ENCODE results near the gene NDUFA6. TPM values are rescaled to one million over a fixed set of nuclear protein-coding genes. Genes with fewer than 3 reads are reported as not detected.
A peak's percentile ranks its signal among the peaks of the same experiment; 100 is the strongest.

Gene NDUFA6
- total and polyA plus RNA-seq, 10 donors = 31.1 to 73.8 (median 38.7) TPM

DNA sequence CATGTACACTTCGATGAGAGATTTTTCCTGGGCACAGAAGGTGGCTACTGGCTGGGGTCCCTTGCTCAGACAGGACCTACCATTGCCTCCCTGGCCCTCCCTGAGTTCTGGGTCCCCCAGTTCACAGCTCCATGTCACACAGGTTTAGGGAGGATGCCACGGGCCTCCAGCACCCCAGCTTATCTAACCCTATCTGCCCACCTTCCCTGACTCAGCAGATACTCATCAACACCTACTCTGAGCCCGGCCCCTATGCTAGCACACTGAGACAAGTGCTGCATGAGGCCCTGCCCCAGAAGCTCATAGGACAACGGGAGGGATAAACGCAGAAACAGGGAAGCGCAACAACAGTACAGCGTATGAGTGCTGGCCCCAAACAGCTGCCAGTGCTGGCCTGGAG, 29.5 kb downstream of the NDUFA6 start:
- H3K27ac ChIP-seq = no peak overlapping the region
- no peaks in the 10 kb centered on the region for H3K4me1 ChIP-seq
- H3K36me3 ChIP-seq = peaks cover 5 to 82% (median 55%) of the 10 kb centered on the region in 6 donors
- intact Hi-C loops (cut with DNase I; ENCODE audit: low total_unique reads) = no loop called here
- TF ChIP-seq POLR2AphosphoS5 (IDR thresholded peaks at IDR 0.05) (no peak), CTCF (IDR thresholded peaks at IDR 0.05 in 8 of 11, conservative IDR thresholded peaks at IDR 0.05 in 3 of 11) (no peak), POLR2A (IDR thresholded peaks at IDR 0.05) (no peak)
- peaks cover 0 to 24% (median 15%) of the 10 kb centered on the region in 8 donors for H3K9me3 ChIP-seq
- peak; percentile 38 for DNase-seq
- H3K4me3 ChIP-seq = no peak overlapping the region
- H3K27me3 ChIP-seq (replicated peaks in 1 of 7) = no peaks in the 10 kb centered on the region
- 91 to 97% (median 93%) methylated on average over 7 of the region's 7 CpGs for WGBS, 5 donors

DNA sequence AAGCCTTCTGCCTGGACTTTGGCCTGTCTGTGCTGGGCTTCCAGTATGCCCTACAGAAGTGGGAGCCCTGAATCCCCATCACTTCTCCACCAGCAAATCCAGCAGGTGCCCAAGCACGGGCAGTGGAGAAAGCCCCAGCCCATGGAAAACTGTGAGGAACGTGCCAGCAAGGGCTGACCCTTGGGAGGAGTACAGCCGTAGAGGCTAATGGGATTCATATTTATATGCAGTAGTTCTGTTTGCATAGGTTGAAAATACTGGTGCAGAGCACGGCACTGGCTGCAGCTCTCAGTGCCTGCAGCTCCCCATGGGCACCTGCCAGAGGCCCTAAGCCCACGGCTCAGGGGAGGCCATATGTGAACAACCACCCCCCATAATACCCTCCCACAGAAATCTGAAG, 30.1 kb downstream of the NDUFA6 start:
- TF ChIP-seq POLR2AphosphoS5 (IDR thresholded peaks at IDR 0.05) (no peak), POLR2A (IDR thresholded peaks at IDR 0.05) (no peak), CTCF (IDR thresholded peaks at IDR 0.05 in 8 of 11, conservative IDR thresholded peaks at IDR 0.05 in 3 of 11) (no peak)
- peak; percentile 47 for DNase-seq
- no peaks in the 10 kb centered on the region for H3K4me1 ChIP-seq
- H3K36me3 ChIP-seq = peaks cover 5 to 77% (median 50%) of the 10 kb centered on the region in 6 donors
- H3K27me3 ChIP-seq (replicated peaks in 1 of 7) = no peaks in the 10 kb centered on the region
- no peak overlapping the region for H3K27ac ChIP-seq
- H3K4me3 ChIP-seq = no peak overlapping the region
- WGBS, 5 donors = 94 to 98% (median 94%) methylated on average over 5 of the region's 5 CpGs
- H3K9me3 ChIP-seq = peaks cover 0 to 24% (median 16%) of the 10 kb centered on the region in 8 donors
- intact Hi-C loops (cut with DNase I; ENCODE audit: low total_unique reads) = no loop called here

DNA sequence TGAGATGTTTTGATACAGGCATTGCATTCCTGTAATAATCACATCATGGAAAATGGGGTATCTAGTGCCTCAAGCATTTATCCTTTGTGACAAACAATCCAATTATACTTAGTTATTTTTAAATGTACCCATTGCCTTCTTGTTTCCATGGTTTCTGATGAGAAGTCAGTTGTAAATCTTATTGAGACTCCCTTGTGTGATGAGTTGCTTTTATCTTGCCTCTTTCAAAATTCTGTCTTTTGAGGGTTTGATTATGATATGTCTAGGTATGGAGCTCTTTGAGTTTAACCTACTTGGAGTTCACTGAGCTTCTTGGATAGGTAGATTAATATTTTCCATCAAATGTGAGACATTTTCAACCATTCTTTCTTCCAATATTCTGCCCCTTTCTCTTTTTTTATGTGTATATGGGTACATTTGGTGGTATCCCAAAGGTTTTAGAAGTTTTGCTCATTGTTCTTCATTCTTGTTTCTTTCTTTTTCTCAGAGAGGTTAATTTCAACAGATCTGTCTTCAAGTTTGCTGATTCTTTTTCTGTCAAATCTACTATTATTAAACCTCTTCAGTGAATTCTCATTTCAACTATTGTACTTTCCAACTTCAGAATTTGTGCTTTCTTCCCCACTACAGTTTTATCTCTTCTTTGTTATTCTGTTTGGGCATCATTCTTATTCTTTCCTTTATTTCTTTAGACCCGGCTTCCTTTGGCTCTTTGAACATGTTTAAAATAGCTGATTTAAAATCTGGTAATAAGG, 33.6 kb downstream of the NDUFA6 start:
- H3K36me3 ChIP-seq = peaks cover 5 to 41% (median 35%) of the 10 kb centered on the region in 6 donors
- peaks cover 0 to 24% (median 16%) of the 10 kb centered on the region in 8 donors for H3K9me3 ChIP-seq
- 94 to 100% (median 98%) methylated on average over 1 of the region's 1 CpG for WGBS, 5 donors
- no peaks in the 10 kb centered on the region for H3K27me3 ChIP-seq (replicated peaks in 1 of 7)
- H3K4me1 ChIP-seq = no peaks in the 10 kb centered on the region
- H3K4me3 ChIP-seq = no peak overlapping the region
- TF ChIP-seq CTCF (IDR thresholded peaks at IDR 0.05 in 8 of 11, conservative IDR thresholded peaks at IDR 0.05 in 3 of 11) = no peak
- no peak for TF ChIP-seq POLR2AphosphoS5 (IDR thresholded peaks at IDR 0.05)
- no peak for TF ChIP-seq POLR2A (IDR thresholded peaks at IDR 0.05)
- no peak overlapping the region for H3K27ac ChIP-seq
- no peak for DNase-seq
- intact Hi-C loops (cut with DNase I; ENCODE audit: low total_unique reads) = no loop called here

DNA sequence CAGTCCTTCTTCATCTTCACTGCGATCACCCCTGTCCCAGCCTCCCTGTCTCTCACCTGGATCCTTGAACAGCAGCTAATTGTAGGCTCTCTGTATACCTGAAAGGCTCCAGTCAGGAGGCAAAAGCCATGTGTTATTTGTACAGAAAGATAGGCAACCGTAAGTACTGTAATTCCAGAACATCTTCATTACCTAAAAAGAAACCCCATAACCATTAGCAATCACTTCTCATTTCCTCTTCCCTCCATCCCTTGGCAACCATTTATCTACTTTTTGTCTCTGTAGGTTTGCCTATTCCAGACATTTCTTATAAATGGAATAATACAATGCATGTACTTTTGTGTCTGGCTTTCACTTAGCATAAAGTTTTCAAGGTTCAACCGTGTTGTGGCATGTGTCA, 37.8 kb downstream of the NDUFA6 start:
- Histone ChIP-seq H3K4me3 (no peak overlapping the region), H3K27ac (no peak overlapping the region), H3K27me3 (replicated peaks in 1 of 7) (no peaks in the 10 kb centered on the region), H3K36me3 (no peaks in the 10 kb centered on the region), H3K9me3 (peaks cover 0 to 18% (median 16%) of the 10 kb centered on the region in 8 donors), H3K4me1 (no peaks in the 10 kb centered on the region)
- no peak for DNase-seq
- TF ChIP-seq POLR2AphosphoS5 (IDR thresholded peaks at IDR 0.05) = no peak
- TF ChIP-seq CTCF (IDR thresholded peaks at IDR 0.05 in 8 of 11, conservative IDR thresholded peaks at IDR 0.05 in 3 of 11) = no peak
- TF ChIP-seq POLR2A (IDR thresholded peaks at IDR 0.05) = no peak
- 85 to 88% (median 88%) methylated on average over 3 of the region's 3 CpGs for WGBS, 5 donors
- intact Hi-C loops (cut with DNase I; ENCODE audit: low total_unique reads) = no loop called here

Measured in spleen (tissue), 11 donors.